NB4 (cell line): ENCODE measurements around the gene ST8SIA2.

ENCODE experiments used
- CTCF ChIP-seq: IDR thresholded peaks from one replicate; pipeline ENCODE4 v1.5.1; 2012; ENCODE audit warnings: low read depth, low read length
- MAX ChIP-seq: IDR thresholded peaks from 2 replicates; pipeline ENCODE4 v1.6.1; 2011; ENCODE audit warnings: low read depth, low read length
- MYC ChIP-seq: IDR thresholded peaks from 2 replicates; pipeline ENCODE4 v1.6.1; 2011; ENCODE audit warnings: low read depth, low read length
- POLR2A ChIP-seq: IDR thresholded peaks from 2 replicates; pipeline ENCODE4 v1.6.1; 2011; ENCODE audit warnings: mild to moderate bottlenecking; ENCODE audit not compliant: insufficient read length; ENCODE audit errors: extremely low read depth

- TF ChIP-seq CTCF (no peak), MAX (no peak), POLR2A (no peak), MYC (no peak)
These were observed 38.4 kb upstream of the ST8SIA2 start for GRCh38 chr15:92355307-92355706.
